ENCODE data around the gene IFNA13.

IFNA13 gene

GRCh38 chr9:21412107-21412506 lies 44.2 kb upstream of the IFNA13 start:
- DNase-seq (ENCODE audit: low read depth) = peak; percentile 93
- TF ChIP-seq MYC (IDR thresholded peaks at IDR 0.05; ENCODE audit: low read depth, low read length) = no peak
- no peak for TF ChIP-seq MAX (IDR thresholded peaks at IDR 0.05; ENCODE audit: low read depth, low read length)
- TF ChIP-seq POLR2A (IDR thresholded peaks at IDR 0.05; ENCODE audit: extremely low read depth, insufficient read length) = no peak
- no peak for TF ChIP-seq CTCF (IDR thresholded peaks at IDR 0.05; ENCODE audit: low read depth, low read length)
- H3K4me3 ChIP-seq (ENCODE audit: low read depth, low read length) = no peak overlapping the region

GRCh38 chr9:21408817-21409216 lies 41.0 kb upstream of the IFNA13 start, which contains the start of gene IFNA8:
IFNA8 (plus strand) TSS chr9:21409117; CDS start chr9:21409177, 60 bp downstream.
- DNase-seq (ENCODE audit: low read depth) = no peak
- TF ChIP-seq MAX (IDR thresholded peaks at IDR 0.05; ENCODE audit: low read depth, low read length) = no peak
- TF ChIP-seq CTCF (IDR thresholded peaks at IDR 0.05; ENCODE audit: low read depth, low read length) = no peak
- TF ChIP-seq POLR2A (IDR thresholded peaks at IDR 0.05; ENCODE audit: extremely low read depth, insufficient read length) = no peak
- no peak for TF ChIP-seq MYC (IDR thresholded peaks at IDR 0.05; ENCODE audit: low read depth, low read length)
- no peak within 1 kb of the TSS for H3K4me3 ChIP-seq (ENCODE audit: low read depth, low read length)

DNA sequence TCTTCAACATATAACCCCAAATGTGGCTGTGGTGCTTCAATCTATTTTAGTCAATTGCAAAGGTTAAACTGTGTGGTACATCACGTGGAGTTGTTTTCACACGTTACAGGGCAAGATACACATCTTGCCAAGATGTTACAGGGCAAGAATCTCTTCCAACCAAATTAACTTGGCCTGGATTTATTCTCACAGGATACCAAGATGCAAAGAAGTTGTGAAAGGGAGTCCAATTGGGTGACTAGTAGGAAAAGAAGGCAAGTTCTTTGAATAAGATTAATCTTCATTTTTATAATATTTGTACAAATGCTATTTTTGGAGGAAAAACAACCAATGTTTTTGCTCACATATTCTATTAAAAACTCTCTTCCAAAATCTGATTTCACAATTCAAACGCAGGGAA lies 36.3 kb upstream of the IFNA13 start:
- no peak overlapping the region for H3K4me3 ChIP-seq (ENCODE audit: low read depth, low read length)
- no peak for DNase-seq (ENCODE audit: low read depth)
- no peak for TF ChIP-seq MAX (IDR thresholded peaks at IDR 0.05; ENCODE audit: low read depth, low read length)
- no peak for TF ChIP-seq MYC (IDR thresholded peaks at IDR 0.05; ENCODE audit: low read depth, low read length)
- no peak for TF ChIP-seq POLR2A (IDR thresholded peaks at IDR 0.05; ENCODE audit: extremely low read depth, insufficient read length)
- no peak for TF ChIP-seq CTCF (IDR thresholded peaks at IDR 0.05; ENCODE audit: low read depth, low read length)

DNA sequence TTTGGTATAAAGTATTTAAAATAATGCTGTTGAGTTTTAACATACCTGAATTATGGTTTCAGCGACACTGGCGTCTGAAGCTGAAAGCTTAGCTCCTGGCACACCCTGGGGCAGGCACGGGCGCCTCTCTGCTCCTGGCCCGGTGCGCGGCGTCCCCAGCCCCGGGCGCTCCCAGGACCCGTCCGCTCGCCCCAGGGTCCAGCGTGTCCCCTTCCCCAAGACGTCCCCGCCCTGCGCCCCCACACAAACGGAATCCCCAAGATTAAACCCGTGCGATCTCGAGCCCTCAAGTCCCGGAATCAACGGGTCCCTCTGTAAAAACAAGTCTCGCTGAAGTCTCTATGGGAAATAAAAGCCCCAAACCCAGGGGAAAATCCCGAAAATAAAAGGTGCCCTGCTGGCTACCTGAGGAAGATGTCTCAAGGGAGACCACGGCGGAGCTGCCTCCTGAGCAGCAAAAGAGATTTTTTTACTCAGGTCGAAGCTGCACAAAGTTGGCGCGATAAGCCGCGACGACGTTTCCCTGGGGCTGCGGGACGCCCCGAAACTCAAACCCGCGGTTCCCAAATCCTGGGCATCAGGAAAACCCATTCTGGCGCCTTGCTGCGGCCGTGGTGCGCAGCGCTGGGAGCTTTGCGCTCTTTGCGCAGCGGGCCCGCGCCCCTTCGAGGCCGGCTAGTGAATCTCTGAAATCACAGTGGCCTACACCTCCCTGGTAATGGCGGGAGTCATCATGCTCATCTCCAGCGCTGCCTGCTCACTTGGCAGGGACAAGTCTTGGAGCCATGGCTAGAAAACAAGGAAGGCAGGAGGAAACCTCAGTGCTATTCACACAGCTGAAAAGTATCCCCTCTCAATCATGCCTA lies 34.8 kb upstream of the IFNA13 start:
- DNase-seq (ENCODE audit: low read depth) = no peak
- peak overlapping the region; percentile 32 for H3K4me3 ChIP-seq (ENCODE audit: low read depth, low read length)
- TF ChIP-seq POLR2A (IDR thresholded peaks at IDR 0.05; ENCODE audit: extremely low read depth, insufficient read length) (no peak), MYC (IDR thresholded peaks at IDR 0.05; ENCODE audit: low read depth, low read length) (no peak), CTCF (IDR thresholded peaks at IDR 0.05; ENCODE audit: low read depth, low read length) (no peak), MAX (IDR thresholded peaks at IDR 0.05; ENCODE audit: low read depth, low read length) (no peak)

DNA sequence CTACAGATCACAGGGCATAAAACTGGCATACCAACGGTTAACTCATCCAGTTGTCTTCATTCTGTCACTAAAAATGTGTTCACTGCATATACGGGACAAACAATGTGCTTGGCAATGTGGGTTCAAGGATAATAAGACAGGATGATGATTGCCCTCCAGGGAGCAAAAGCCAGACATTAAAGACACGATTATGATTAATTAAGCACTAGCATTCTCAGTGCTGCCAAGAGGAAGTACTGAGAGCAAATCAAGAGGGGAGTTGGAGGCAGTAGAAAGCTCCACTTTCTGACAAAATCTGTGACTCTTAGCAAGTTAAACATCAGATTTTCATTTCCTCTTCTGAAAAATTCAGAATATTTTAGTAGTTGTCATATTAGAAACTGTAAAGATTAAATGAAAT lies 32.1 kb upstream of the IFNA13 start:
- H3K4me3 ChIP-seq (ENCODE audit: low read depth, low read length) = no peak overlapping the region
- TF ChIP-seq POLR2A (IDR thresholded peaks at IDR 0.05; ENCODE audit: extremely low read depth, insufficient read length) (no peak), CTCF (IDR thresholded peaks at IDR 0.05; ENCODE audit: low read depth, low read length) (no peak), MAX (IDR thresholded peaks at IDR 0.05; ENCODE audit: low read depth, low read length) (no peak), MYC (IDR thresholded peaks at IDR 0.05; ENCODE audit: low read depth, low read length) (no peak)
- DNase-seq (ENCODE audit: low read depth) = no peak

All from NB4 (cell line).